B cell (primary cell): Measurements from ENCODE around the gene STK24. TPM values are rescaled to one million over a fixed set of nuclear protein-coding genes. Genes with fewer than 3 reads are reported as not detected.

Experiments
- ATAC-seq: fragments of 200-7000 bp; cut with Tn5 transposase; one replicate; pipeline ENCODE4 v1.10.0; 2021; ENCODE audit warnings: low read depth, mild to moderate bottlenecking, moderate number of reproducible peaks, moderate library complexity
- CTCF ChIA-PET: fragments of 350-600 bp; sonication (Branson Sonifier 250); formaldehyde crosslinking; loops from one replicate; lab custom pipeline; 2021; ENCODE audit warnings: antibody characterized with exemption, inconsistent platforms; lab: Charles Lee
- POLR2A ChIA-PET: fragments of 350-600 bp; sonication (Branson Sonifier 250); formaldehyde crosslinking; loops from one replicate; lab custom pipeline; 2021; ENCODE audit warnings: antibody characterized with exemption; lab: Charles Lee
- DNase-seq: peaks from one replicate; pipeline ENCODE4 v3.0.0; 2013
- H2AFZ ChIP-seq: 2 replicates; pipeline ENCODE4 v1.6.1; 2012; ENCODE audit warnings: mild to moderate bottlenecking, low read depth, low read length; ENCODE audit not compliant: insufficient read depth, poor library complexity, severe bottlenecking
- H3K27ac ChIP-seq, 2 donors: 1 replicate in 1 of 2; 2 replicates in 1 of 2; pipeline ENCODE4 v1.5.1; 2012 to 2013; ENCODE audit warnings: low read length in 2 of 2, mild to moderate bottlenecking in 2 of 2, moderate library complexity in 1 of 2
- H3K27me3 ChIP-seq, 4 experiments: fragments of 200-600 bp in 1 of 4; sonication (generic) in 1 of 4; replicated peaks in 1 of 4; 1 replicate in 2 of 4; 2 replicates in 2 of 4; pipeline versions ENCODE4 v1.6.1 to v1.7.0; 2013 to 2016; ENCODE audit warnings: low read length in 3 of 4, mild to moderate bottlenecking in 2 of 4, mixed read lengths in 1 of 4, moderate library complexity in 1 of 4; ENCODE audit not compliant: insufficient read depth in 4 of 4, control insufficient read depth in 3 of 4; ENCODE audit errors: control extremely low read depth in 1 of 4
- H3K36me3 ChIP-seq, 2 experiments: replicated peaks in 1 of 2; 1 replicate in 1 of 2; 2 replicates in 1 of 2; pipeline versions ENCODE4 v1.6.1 to v1.7.1; 2013; ENCODE audit warnings: low read length in 1 of 2; ENCODE audit not compliant: insufficient read depth in 2 of 2, control insufficient read depth in 1 of 2; ENCODE audit errors: control extremely low read depth in 1 of 2, extremely low read depth in 1 of 2
- H3K4me1 ChIP-seq, 2 donors: fragments of 200-600 bp in 1 of 2; sonication (generic) in 1 of 2; 1 replicate in 1 of 2; 2 replicates in 1 of 2; pipeline versions ENCODE4 v1.5.1 to v1.6.1; 2013 to 2017; ENCODE audit warnings: low read length in 2 of 2; ENCODE audit not compliant: control insufficient read depth in 2 of 2, insufficient read depth in 2 of 2
- H3K4me2 ChIP-seq: replicated peaks from 2 replicates; pipeline ENCODE3; 2012; ENCODE audit warnings: mild to moderate bottlenecking, low read depth, low read length; ENCODE audit not compliant: poor library complexity, severe bottlenecking
- H3K4me3 ChIP-seq, 5 experiments: fragments of 200-600 bp in 1 of 5; sonication (generic) in 1 of 5; 1 replicate in 3 of 5; 2 replicates in 2 of 5; pipeline versions ENCODE4 v1.5.1 to v1.7.0; 2011 to 2016; ENCODE audit warnings: low read length in 4 of 5, mild to moderate bottlenecking in 4 of 5, low read depth in 2 of 5, control low read depth in 1 of 5, moderate library complexity in 1 of 5; ENCODE audit not compliant: insufficient read depth in 1 of 5; ENCODE audit errors: control extremely low read depth in 1 of 5, extremely low read depth in 1 of 5
- H3K79me2 ChIP-seq: fragments of 200-600 bp; sonication (generic); one replicate; pipeline ENCODE4 v1.6.0; 2016; ENCODE audit warnings: low read length; ENCODE audit not compliant: control insufficient read depth, insufficient read depth
- H3K9ac ChIP-seq: fragments of 200-600 bp; sonication (generic); 2 replicates; pipeline ENCODE4 v1.6.1; 2017; ENCODE audit warnings: mild to moderate bottlenecking, low read length, moderate library complexity
- H3K9me3 ChIP-seq, 3 donors: one replicate each; pipeline versions ENCODE4 v1.6.1 to v1.7.1; 2013; ENCODE audit warnings: low read length in 2 of 3; ENCODE audit not compliant: control insufficient read depth in 2 of 3, insufficient read depth in 1 of 3; ENCODE audit errors: control extremely low read depth in 1 of 3
- H4K20me1 ChIP-seq: 2 replicates; pipeline ENCODE4 v1.6.0; 2012; ENCODE audit warnings: mild to moderate bottlenecking, low read length; ENCODE audit not compliant: insufficient read depth, control insufficient read depth, poor library complexity, severe bottlenecking
- H3K27ac Mint-ChIP-seq: one replicate; pipeline ENCODE4 v1.8.0; 2021; ENCODE audit warnings: mixed read lengths
- H3K27me3 Mint-ChIP-seq: one replicate; pipeline ENCODE4 v1.8.0; 2021; ENCODE audit warnings: mixed read lengths
- H3K4me1 Mint-ChIP-seq: one replicate; pipeline ENCODE4 v1.8.0; 2021; ENCODE audit warnings: mixed read lengths
- H3K4me3 Mint-ChIP-seq: one replicate; pipeline ENCODE4 v1.8.0; 2021; ENCODE audit warnings: mixed read lengths
- H3K9me3 Mint-ChIP-seq: one replicate; pipeline ENCODE4 v1.8.0; 2022; ENCODE audit warnings: mixed read lengths; ENCODE audit not compliant: insufficient read depth
- EZH2 ChIP-seq: IDR thresholded peaks from 2 replicates; pipeline ENCODE4 v1.6.1; 2012; ENCODE audit warnings: borderline replicate concordance, low read depth, mild to moderate bottlenecking, moderate library complexity, low read length; ENCODE audit not compliant: insufficient read depth, poor library complexity, severe bottlenecking
- WGBS: methylation state at CpG from one replicate; pipeline ENCODE4 v1.1.5; 2013; ENCODE audit warnings: missing lambda C conversion rate; ENCODE audit not compliant: insufficient coverage; 5-methylcytosine and 5-hydroxymethylcytosine counted together
- intact Hi-C: fragments of 100-400 bp; cut with micrococcal nuclease; formaldehyde crosslinking; loops from one replicate; pipeline ENCODE4 v1.10.0; 2022
- polyA plus RNA-seq: library from polyadenylated mRNA; depleted of rRNA; stranded (reverse); fragments of >200 nt; gene quantifications from 2 replicates; pipeline ENCODE4 v1.2.3, GENCODE V29; 2012
- total RNA-seq, 2 donors: library from RNA; stranded (reverse); fragments of 120-200 nt in 1 of 2; gene quantifications; 1 replicate in 1 of 2; 2 replicates in 1 of 2; pipeline versions ENCODE4 v1.2.3 to v1.2.4, GENCODE V29; 2013 to 2022
- TF ChIP-seq, protein P1 (sequence below): fragments of 200-600 bp; IDR thresholded peaks from one replicate; pipeline ENCODE4 v1.8.0; 2022; ENCODE audit warnings: antibody characterized with exemption, mild to moderate bottlenecking

The STK24 gene
- total and polyA plus RNA-seq, 2 donors (not counting 1 experiment from before 2014, with no cell fraction given) = 47.2 to 117 TPM

DNA sequence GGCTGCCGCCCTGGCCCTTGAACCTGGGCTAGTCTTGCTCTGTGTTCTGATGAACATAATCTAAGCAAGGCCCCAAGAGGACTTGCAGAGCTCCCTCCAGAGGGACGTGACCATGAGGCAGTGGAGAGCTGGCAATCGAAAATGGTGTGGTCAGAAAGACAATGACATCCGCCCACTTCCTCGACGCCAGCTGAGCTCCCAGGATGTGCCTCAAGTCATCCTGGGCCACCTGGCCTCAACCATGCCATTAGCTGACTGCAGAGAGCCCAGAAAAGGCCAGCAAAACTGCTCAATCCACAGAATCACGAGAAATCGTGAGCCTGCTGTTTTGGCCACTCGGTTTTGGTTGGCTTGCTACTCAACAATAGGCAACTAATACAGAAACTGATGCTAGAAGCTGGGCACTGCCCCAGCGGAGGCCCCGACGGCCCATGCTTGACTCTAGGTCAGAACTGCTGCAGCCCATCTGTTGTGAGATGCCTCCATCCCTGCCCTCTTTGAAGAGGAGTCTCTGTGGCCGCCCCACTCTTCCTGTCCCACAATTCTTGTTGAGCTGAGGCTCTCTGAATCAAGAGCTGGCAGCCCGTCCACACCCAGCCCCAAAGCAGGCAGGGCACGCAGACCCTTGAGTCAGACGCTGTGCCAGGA, 53.3 kb downstream of the STK24 start:
- Mint-ChIP-seq H3K4me1 (peaks cover 98% of the 10 kb centered on the region), H3K9me3 (no peaks in the 10 kb centered on the region), H3K4me3 (peak overlapping the region; percentile 60), H3K27me3 (no peaks in the 10 kb centered on the region), H3K27ac (peak overlapping the region; percentile 88)
- no peak for ATAC-seq
- H3K36me3 ChIP-seq = no peaks in the 10 kb centered on the region
- H3K27ac ChIP-seq = peak overlapping the region; percentile 10 to 24
- ChIA-PET POLR2A (interaction anchor here (0.6 kb wide), 1 partner anchor 30 kb away, joined by 4 read pairs; no protein-coding TSS in a partner anchor), CTCF (interaction anchor here (1.5 kb wide), 1 partner anchor 78 kb away, joined by 3 read pairs; no protein-coding TSS in a partner anchor)
- intact Hi-C loops = loop anchor here (5.0 kb wide), 1 partner anchor 36 kb away; no protein-coding TSS in a partner anchor
- 76% methylated on average over 12 of the region's 16 CpGs for WGBS
- H3K4me1 ChIP-seq = peaks cover 45 to 67% of the 10 kb centered on the region in 2 donors
- no peak overlapping the region for H3K4me3 ChIP-seq
- TF ChIP-seq, protein P1, sequence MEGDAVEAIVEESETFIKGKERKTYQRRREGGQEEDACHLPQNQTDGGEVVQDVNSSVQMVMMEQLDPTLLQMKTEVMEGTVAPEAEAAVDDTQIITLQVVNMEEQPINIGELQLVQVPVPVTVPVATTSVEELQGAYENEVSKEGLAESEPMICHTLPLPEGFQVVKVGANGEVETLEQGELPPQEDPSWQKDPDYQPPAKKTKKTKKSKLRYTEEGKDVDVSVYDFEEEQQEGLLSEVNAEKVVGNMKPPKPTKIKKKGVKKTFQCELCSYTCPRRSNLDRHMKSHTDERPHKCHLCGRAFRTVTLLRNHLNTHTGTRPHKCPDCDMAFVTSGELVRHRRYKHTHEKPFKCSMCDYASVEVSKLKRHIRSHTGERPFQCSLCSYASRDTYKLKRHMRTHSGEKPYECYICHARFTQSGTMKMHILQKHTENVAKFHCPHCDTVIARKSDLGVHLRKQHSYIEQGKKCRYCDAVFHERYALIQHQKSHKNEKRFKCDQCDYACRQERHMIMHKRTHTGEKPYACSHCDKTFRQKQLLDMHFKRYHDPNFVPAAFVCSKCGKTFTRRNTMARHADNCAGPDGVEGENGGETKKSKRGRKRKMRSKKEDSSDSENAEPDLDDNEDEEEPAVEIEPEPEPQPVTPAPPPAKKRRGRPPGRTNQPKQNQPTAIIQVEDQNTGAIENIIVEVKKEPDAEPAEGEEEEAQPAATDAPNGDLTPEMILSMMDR = no peak
- no peak for TF ChIP-seq EZH2
- H3K79me2 ChIP-seq = peaks cover 93% of the 10 kb centered on the region
- peak overlapping the region; percentile 41 for H3K4me2 ChIP-seq
- H3K27me3 ChIP-seq = no peaks in the 10 kb centered on the region
- H3K9me3 ChIP-seq = no peaks in the 10 kb centered on the region
- H2AFZ ChIP-seq = no peak overlapping the region
- no peak for DNase-seq
- no peak overlapping the region for H3K9ac ChIP-seq
- peaks cover 87% of the 10 kb centered on the region for H4K20me1 ChIP-seq

DNA sequence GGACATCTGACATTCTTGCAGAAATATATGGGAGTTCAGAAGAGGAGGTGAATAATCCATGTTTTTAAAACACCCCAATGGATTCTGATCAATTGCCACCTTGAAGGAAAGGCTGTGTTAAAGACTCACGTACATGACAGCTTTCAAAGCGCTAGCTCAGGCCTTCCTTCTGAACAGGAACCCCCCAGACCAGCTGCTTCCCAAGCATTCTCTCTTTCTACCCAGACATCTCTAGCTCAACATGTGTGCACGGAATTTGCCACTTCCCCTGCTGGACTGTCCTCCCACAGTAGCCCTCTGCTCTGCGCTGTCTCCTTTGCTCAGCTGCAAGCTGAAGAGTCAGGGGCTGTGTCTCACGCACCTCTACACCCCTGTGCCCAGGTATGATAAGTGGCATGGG, 54.5 kb downstream of the STK24 start:
- Histone ChIP-seq H3K27me3 (no peaks in the 10 kb centered on the region), H3K27ac (peak overlapping the region; percentile 13 to 54), H3K9ac (no peak overlapping the region), H2AFZ (no peak overlapping the region), H4K20me1 (peaks cover 75% of the 10 kb centered on the region), H3K4me2 (no peak overlapping the region), H3K4me1 (peaks cover 52 to 65% of the 10 kb centered on the region in 2 donors), H3K9me3 (no peaks in the 10 kb centered on the region), H3K36me3 (peaks cover 2 to 3% of the 10 kb centered on the region in 2 experiments), H3K79me2 (peaks cover 86% of the 10 kb centered on the region), H3K4me3 (no peak overlapping the region)
- WGBS = 94% methylated on average over 5 of the region's 5 CpGs
- Mint-ChIP-seq H3K4me1 (peaks cover 98% of the 10 kb centered on the region), H3K4me3 (no peak overlapping the region), H3K27ac (peak overlapping the region; percentile 72), H3K9me3 (no peaks in the 10 kb centered on the region), H3K27me3 (no peaks in the 10 kb centered on the region)
- TF ChIP-seq, protein P1 = no peak
- TF ChIP-seq EZH2 = no peak
- ChIA-PET CTCF (interaction anchor here (1.5 kb wide), 1 partner anchor 77 kb away, joined by 3 read pairs; no protein-coding TSS in a partner anchor), POLR2A (no interaction called here)
- ATAC-seq = no peak
- intact Hi-C loops = loop anchor here (5.0 kb wide), 1 partner anchor 35 kb away; no protein-coding TSS in a partner anchor
- no peak for DNase-seq
